Adipocyte (in vitro differentiated cells): Measurements from ENCODE around the gene C7orf25.

Experiments
- DNase-seq: peaks from one replicate; pipeline ENCODE4 v3.0.0-alpha.2; 2015; ENCODE audit warnings: low read depth
- H3K27me3 ChIP-seq: replicated peaks from 2 replicates; pipeline ENCODE4 v1.7.0; 2013; ENCODE audit warnings: mild to moderate bottlenecking, low read length, moderate library complexity; ENCODE audit not compliant: control insufficient read depth, insufficient read depth
- H3K36me3 ChIP-seq: 2 replicates; pipeline ENCODE4 v1.7.0; 2013; ENCODE audit warnings: low read length, mild to moderate bottlenecking, moderate library complexity; ENCODE audit not compliant: control insufficient read depth, insufficient read depth, severe bottlenecking
- H3K4me1 ChIP-seq: 2 replicates; pipeline ENCODE4 v1.7.0; 2013; ENCODE audit warnings: mild to moderate bottlenecking, low read length, moderate library complexity; ENCODE audit not compliant: control insufficient read depth, insufficient read depth
- H3K4me3 ChIP-seq: 2 replicates; pipeline ENCODE4 v1.7.0; 2013; ENCODE audit warnings: mild to moderate bottlenecking, low read length, moderate library complexity
- H3K9ac ChIP-seq: 2 replicates; pipeline ENCODE4 v1.7.0; 2013; ENCODE audit warnings: mild to moderate bottlenecking, low read length, moderate library complexity
- H3K9me3 ChIP-seq: 2 replicates; pipeline ENCODE4 v1.7.0; 2013; ENCODE audit warnings: mild to moderate bottlenecking, low read length, moderate library complexity; ENCODE audit not compliant: control insufficient read depth

The C7orf25 gene

DNA sequence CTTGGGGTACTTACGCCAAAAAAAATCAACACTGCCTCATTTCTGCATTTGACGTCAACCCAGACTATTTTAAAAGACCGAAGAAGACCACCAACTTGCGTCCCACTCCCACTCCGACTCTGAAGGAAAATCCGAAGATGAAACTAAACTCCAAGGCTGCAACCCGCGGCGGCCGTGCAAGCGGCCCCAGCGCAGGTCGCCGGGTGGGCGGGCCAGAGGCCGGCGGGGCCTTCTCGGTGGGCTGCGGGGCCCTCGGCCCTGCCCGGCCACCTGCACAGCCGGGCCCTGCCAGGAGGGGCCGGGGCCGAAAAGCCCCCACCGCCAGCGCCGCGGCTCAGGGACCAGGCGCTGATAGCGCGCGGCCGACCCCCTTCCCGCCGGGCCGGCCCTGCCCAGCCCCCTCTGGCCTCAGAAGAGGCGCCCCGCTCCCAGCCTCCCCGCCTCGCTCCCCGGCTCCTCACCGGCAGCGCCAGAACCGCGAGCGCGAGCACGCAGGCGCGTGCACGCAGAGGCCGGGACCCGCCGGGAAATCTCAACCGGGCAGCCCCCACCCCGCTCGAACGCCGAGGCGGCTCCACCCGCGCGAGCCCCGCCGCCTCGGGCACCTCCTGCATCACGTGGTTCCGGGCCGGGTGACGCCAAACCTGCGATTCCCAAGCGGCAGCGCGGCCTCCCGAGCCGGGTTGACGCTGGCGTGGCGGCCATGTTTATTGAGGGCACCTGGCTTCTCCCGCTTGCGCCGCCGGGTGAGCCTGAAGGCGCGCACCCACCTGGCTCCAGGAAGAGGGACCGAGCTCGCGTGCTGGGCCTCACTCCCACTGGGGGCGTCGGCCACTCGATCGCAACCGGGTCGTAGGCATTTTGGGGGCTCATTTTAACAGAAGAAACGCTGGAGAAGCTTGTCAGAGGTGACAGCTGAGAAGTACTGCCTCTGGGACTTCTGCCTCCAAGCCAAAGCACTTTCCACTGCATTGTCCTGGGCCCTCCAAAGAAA, at the start of gene C7orf25:
TSS of gene C7orf25 (minus strand) at position 617 of the 994 bp plus-strand sequence. CDS start 1,170 bp downstream, outside the sequence.
- Histone ChIP-seq H3K9me3 (no peaks in the 10 kb centered on the region), H3K4me3 (peak within 1 kb of the TSS; percentile 93), H3K4me1 (peaks cover 68% of the 10 kb centered on the region), H3K9ac (peak within 1 kb of the TSS; percentile 94), H3K36me3 (peaks cover 11% of the 10 kb centered on the region), H3K27me3 (no peaks in the 10 kb centered on the region)
- DNase-seq = peak; percentile 98

GRCh38 chr7:42961170-42961569, 49.3 kb upstream of the C7orf25 start:
- Histone ChIP-seq H3K4me3 (no peak overlapping the region), H3K36me3 (no peaks in the 10 kb centered on the region), H3K4me1 (peaks cover 22% of the 10 kb centered on the region), H3K27me3 (no peaks in the 10 kb centered on the region), H3K9me3 (peaks cover 21% of the 10 kb centered on the region), H3K9ac (no peak overlapping the region)
- no peak for DNase-seq

DNA sequence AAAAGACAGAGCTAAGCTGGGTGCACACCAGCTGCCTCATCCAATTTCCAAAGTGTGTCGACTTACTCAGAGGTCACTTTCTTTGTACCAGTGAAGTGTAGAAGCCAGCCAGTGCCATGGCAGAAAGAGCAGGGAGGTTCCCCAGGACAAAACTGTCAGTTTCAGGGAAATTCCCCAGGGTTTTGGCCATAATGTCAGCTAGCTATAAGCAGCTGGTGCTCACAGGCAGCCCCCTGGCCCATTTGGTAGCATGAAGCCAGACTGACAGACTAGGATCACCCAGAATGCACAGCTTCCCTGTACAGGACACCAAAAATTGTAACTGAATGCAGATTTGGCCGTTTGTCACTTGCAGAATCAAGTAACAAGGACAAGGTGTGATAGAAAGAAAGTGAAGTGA, 48.9 kb upstream of the C7orf25 start:
- Histone ChIP-seq H3K9ac (no peak overlapping the region), H3K4me3 (no peak overlapping the region), H3K36me3 (no peaks in the 10 kb centered on the region), H3K4me1 (peaks cover 21% of the 10 kb centered on the region), H3K27me3 (no peaks in the 10 kb centered on the region), H3K9me3 (peaks cover 23% of the 10 kb centered on the region)
- DNase-seq = no peak

DNA sequence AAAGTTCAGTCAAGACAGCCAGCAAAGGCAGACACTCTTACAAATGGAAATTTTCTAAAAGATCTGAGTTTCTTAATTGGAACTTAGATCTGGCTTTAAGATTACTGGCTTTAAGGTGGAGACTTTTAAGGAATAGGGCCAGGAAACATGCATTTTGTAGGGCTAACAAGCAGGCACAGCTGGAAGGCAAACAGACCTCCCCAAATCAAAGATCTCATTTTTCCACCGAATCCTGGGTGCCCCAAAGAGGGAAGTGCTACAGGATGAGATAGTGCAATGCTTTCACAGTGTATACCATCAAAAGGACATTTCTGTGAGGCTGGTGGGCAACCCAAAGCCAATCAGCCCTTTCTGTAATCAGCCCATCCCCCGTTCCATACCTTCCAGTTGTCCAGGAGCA, 47.7 kb upstream of the C7orf25 start:
- H3K27me3 ChIP-seq = no peaks in the 10 kb centered on the region
- H3K4me3 ChIP-seq = no peak overlapping the region
- peaks cover 23% of the 10 kb centered on the region for H3K9me3 ChIP-seq
- peaks cover 9% of the 10 kb centered on the region for H3K4me1 ChIP-seq
- no peaks in the 10 kb centered on the region for H3K36me3 ChIP-seq
- DNase-seq = no peak
- H3K9ac ChIP-seq = no peak overlapping the region

GRCh38 chr7:42956062-42956461, 44.2 kb upstream of the C7orf25 start:
- no peak overlapping the region for H3K9ac ChIP-seq
- H3K4me3 ChIP-seq = no peak overlapping the region
- H3K27me3 ChIP-seq = no peaks in the 10 kb centered on the region
- no peaks in the 10 kb centered on the region for H3K36me3 ChIP-seq
- H3K9me3 ChIP-seq = peaks cover 23% of the 10 kb centered on the region
- DNase-seq = no peak
- no peaks in the 10 kb centered on the region for H3K4me1 ChIP-seq

DNA sequence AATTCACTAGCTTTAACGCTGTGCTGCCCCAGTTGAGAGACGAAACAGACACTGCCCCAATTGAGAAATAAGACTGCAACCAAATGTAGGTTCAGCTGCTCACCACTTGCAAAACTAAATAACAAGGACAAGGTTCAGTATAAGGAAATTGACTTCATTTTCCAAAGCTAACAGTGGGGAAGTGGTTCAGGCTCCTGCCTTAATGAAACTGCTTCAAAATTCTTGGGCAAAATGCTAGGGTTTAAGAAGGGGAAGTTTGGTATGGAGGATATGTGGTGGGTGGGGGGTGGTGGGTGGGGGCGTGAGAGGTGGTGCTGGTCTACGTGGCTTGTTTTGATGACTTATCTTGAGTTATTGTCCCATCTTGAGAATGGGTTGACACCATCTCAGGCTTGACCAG, 42.1 kb upstream of the C7orf25 start:
- Histone ChIP-seq H3K9me3 (peaks cover 13% of the 10 kb centered on the region), H3K4me3 (no peak overlapping the region), H3K9ac (no peak overlapping the region), H3K27me3 (no peaks in the 10 kb centered on the region), H3K4me1 (no peaks in the 10 kb centered on the region), H3K36me3 (no peaks in the 10 kb centered on the region)
- no peak for DNase-seq

- no peaks in the 10 kb centered on the region for H3K4me1 ChIP-seq
- no peaks in the 10 kb centered on the region for H3K36me3 ChIP-seq
- peaks cover 11% of the 10 kb centered on the region for H3K9me3 ChIP-seq
- DNase-seq = no peak
- no peak overlapping the region for H3K4me3 ChIP-seq
- H3K27me3 ChIP-seq = no peaks in the 10 kb centered on the region
- H3K9ac ChIP-seq = no peak overlapping the region
Measured at GRCh38 chr7:42952328-42952727, 40.5 kb upstream of the C7orf25 start.

GRCh38 chr7:42950417-42950816, 38.5 kb upstream of the C7orf25 start:
- Histone ChIP-seq H3K36me3 (no peaks in the 10 kb centered on the region), H3K27me3 (no peaks in the 10 kb centered on the region), H3K9ac (no peak overlapping the region), H3K9me3 (no peaks in the 10 kb centered on the region), H3K4me3 (no peak overlapping the region), H3K4me1 (peaks cover 3% of the 10 kb centered on the region)
- DNase-seq = no peak

DNA sequence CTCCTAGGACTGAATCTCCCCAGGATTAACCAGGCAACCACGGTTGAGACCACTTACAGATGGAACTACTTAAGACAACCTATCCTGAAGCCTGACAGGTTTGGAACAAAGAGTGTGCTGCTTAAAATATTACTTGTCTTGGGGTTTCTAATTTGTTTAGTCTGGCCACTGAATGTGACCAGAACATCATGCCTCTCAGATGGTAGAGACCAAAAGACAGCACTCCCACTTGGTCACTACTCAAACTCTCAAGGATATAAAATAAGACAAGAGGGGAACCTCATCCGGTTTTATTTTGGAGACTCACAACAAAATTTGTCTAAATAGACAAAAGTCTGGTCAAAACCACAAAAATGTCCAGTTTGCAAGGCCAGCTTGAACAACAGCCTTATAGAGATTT, 35.7 kb upstream of the C7orf25 start:
- Histone ChIP-seq H3K36me3 (no peaks in the 10 kb centered on the region), H3K27me3 (no peaks in the 10 kb centered on the region), H3K9ac (no peak overlapping the region), H3K4me3 (no peak overlapping the region), H3K9me3 (no peaks in the 10 kb centered on the region), H3K4me1 (peaks cover 3% of the 10 kb centered on the region)
- no peak for DNase-seq

- no peak for DNase-seq
- Histone ChIP-seq H3K9me3 (no peaks in the 10 kb centered on the region), H3K9ac (no peak overlapping the region), H3K4me1 (peaks cover 3% of the 10 kb centered on the region), H3K4me3 (no peak overlapping the region), H3K36me3 (no peaks in the 10 kb centered on the region), H3K27me3 (no peaks in the 10 kb centered on the region)
Measured at GRCh38 chr7:42946627-42946950, 34.7 kb upstream of the C7orf25 start.

GRCh38 chr7:42945821-42946626, 34.2 kb upstream of the C7orf25 start:
- peak; percentile 17 for DNase-seq
- no peak overlapping the region for H3K4me3 ChIP-seq

More at GRCh38 chr7:42945821-42946626, 34.2 kb upstream of the C7orf25 start:
- peaks cover 6% of the 10 kb centered on the region for H3K4me1 ChIP-seq
- peak overlapping the region; percentile 1 for H3K9ac ChIP-seq
- H3K27me3 ChIP-seq = no peaks in the 10 kb centered on the region
- no peaks in the 10 kb centered on the region for H3K36me3 ChIP-seq
- H3K9me3 ChIP-seq = no peaks in the 10 kb centered on the region
